Measurements from ENCODE around the gene LSM7.

LSM7 gene

GRCh38 chr19:2315121-2315817 lies 13.1 kb downstream of the LSM7 start:
- TF ChIP-seq POLR2AphosphoS5 (IDR thresholded peaks at IDR 0.05; ENCODE audit: low read depth) (no peak), GABPA (IDR thresholded peaks at IDR 0.05; ENCODE audit: low read depth) (no peak), SPI1 (IDR thresholded peaks at IDR 0.05; ENCODE audit: borderline replicate concordance, low read depth) (no peak), CTCF (IDR thresholded peaks at IDR 0.05; ENCODE audit: insufficient read depth, low read length) (no peak)
- TF ChIP-seq, protein P1, sequence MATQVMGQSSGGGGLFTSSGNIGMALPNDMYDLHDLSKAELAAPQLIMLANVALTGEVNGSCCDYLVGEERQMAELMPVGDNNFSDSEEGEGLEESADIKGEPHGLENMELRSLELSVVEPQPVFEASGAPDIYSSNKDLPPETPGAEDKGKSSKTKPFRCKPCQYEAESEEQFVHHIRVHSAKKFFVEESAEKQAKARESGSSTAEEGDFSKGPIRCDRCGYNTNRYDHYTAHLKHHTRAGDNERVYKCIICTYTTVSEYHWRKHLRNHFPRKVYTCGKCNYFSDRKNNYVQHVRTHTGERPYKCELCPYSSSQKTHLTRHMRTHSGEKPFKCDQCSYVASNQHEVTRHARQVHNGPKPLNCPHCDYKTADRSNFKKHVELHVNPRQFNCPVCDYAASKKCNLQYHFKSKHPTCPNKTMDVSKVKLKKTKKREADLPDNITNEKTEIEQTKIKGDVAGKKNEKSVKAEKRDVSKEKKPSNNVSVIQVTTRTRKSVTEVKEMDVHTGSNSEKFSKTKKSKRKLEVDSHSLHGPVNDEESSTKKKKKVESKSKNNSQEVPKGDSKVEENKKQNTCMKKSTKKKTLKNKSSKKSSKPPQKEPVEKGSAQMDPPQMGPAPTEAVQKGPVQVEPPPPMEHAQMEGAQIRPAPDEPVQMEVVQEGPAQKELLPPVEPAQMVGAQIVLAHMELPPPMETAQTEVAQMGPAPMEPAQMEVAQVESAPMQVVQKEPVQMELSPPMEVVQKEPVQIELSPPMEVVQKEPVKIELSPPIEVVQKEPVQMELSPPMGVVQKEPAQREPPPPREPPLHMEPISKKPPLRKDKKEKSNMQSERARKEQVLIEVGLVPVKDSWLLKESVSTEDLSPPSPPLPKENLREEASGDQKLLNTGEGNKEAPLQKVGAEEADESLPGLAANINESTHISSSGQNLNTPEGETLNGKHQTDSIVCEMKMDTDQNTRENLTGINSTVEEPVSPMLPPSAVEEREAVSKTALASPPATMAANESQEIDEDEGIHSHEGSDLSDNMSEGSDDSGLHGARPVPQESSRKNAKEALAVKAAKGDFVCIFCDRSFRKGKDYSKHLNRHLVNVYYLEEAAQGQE (IDR thresholded peaks at IDR 0.05; ENCODE audit: insufficient replicate concordance, low read depth) = no peak
- Histone ChIP-seq H3K27me3 (ENCODE audit: insufficient read depth, poor library complexity, severe bottlenecking) (no peaks in the 10 kb centered on the region), H3K27ac (replicated peaks) (peak overlapping the region; percentile 53), H3K4me3 (replicated peaks; ENCODE audit: insufficient read depth, low read length) (peak overlapping the region; percentile 10; the same call in 1 of the 2 replicates)
- no peak for DNase-seq (ENCODE audit: low read depth in 1 of 2, low spot score in 1 of 2)

DNA sequence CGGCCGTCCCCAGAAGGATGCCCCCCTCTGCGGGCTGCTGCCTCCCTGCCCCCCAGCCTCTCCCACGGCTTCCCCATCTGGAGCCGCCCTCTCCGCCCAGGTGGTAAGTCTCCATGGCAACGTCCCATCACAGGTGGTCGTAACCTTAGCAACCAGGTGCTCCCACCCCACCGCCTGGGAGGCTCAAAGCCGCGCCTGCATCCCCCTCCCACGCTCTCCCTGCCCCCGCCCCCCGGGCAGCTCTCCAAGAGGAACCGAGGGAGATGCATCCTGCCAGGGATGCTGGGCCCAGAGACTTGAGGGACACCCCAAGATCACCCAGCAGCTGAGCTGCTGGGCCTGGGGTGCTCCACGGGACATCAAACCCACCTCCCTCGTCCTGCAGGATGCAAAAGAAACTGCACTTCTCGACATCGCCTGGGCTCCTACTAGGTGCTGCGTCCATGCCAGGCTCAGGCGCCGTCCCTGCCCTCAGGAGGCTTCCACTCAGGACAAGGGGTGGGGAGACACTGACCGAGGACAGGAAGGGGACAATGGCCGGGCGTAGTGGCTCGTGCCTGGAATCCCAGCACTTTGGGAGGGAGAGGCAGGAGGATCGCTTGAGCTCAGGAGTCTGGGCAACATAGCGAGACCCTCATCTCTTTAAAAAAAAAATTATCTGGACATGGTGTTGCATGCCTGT lies 15.4 kb downstream of the LSM7 start:
- no peaks in the 10 kb centered on the region for H3K27me3 ChIP-seq (ENCODE audit: insufficient read depth, poor library complexity, severe bottlenecking)
- no peak overlapping the region for H3K27ac ChIP-seq (replicated peaks)
- no peak for DNase-seq (ENCODE audit: low read depth in 1 of 2, low spot score in 1 of 2)
- TF ChIP-seq SPI1 (IDR thresholded peaks at IDR 0.05; ENCODE audit: borderline replicate concordance, low read depth) (no peak), CTCF (IDR thresholded peaks at IDR 0.05; ENCODE audit: insufficient read depth, low read length) (no peak), POLR2AphosphoS5 (IDR thresholded peaks at IDR 0.05; ENCODE audit: low read depth) (no peak), GABPA (IDR thresholded peaks at IDR 0.05; ENCODE audit: low read depth) (no peak)
- TF ChIP-seq, protein P1 (IDR thresholded peaks at IDR 0.05; ENCODE audit: insufficient replicate concordance, low read depth) = no peak
- no peak overlapping the region for H3K4me3 ChIP-seq (replicated peaks; ENCODE audit: insufficient read depth, low read length)

DNA sequence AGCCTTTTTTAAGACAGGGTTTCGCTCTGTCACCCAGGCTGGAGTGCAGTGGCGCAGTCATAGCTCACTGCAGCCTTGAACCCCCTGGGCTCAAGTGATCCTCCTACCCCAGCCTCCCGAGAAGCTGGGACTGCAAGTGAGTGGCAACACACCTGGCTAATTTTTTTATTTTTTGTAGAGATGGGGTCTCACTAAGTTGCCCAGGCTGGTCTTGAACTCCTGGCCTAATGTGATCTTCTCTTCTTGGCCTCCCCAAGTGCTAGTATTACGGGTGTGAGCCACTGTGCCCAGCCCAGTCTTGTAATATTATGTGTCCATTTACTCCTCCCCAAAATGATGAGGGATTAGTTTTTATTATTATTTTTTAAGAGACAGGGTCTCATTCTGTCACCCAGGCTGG lies 17.3 kb downstream of the LSM7 start:
- Histone ChIP-seq H3K27me3 (ENCODE audit: insufficient read depth, poor library complexity, severe bottlenecking) (peaks cover 14% of the 10 kb centered on the region), H3K4me3 (replicated peaks; ENCODE audit: insufficient read depth, low read length) (no peak overlapping the region), H3K27ac (replicated peaks) (no peak overlapping the region)
- DNase-seq (ENCODE audit: low read depth in 1 of 2, low spot score in 1 of 2) = no peak
- TF ChIP-seq CTCF (IDR thresholded peaks at IDR 0.05; ENCODE audit: insufficient read depth, low read length) = no peak
- TF ChIP-seq, protein P1 (IDR thresholded peaks at IDR 0.05; ENCODE audit: insufficient replicate concordance, low read depth) = no peak
- no peak for TF ChIP-seq GABPA (IDR thresholded peaks at IDR 0.05; ENCODE audit: low read depth)
- TF ChIP-seq POLR2AphosphoS5 (IDR thresholded peaks at IDR 0.05; ENCODE audit: low read depth) = no peak

Measured in HL-60 (cell line).